Measurements from ENCODE around the gene MT1H.

DNA sequence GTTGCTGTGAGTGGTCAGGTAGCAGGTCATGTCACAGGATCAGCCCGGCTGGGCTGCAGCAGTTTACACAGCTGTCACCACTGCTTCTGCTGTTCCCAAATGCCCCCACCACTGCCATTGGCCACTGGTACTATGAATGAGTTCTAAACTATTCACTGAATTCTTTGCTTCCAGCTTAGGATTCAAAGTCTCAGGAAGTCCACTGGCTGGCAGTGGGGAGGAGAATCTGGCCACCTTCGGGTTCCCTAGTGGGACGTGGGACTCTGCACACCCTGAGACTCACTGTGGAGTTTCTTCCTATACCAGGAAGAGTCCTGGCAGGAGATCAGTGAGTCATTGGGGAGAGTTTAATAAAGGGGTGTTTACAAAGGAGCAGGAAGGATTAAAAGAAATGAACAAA, 19.6 kb downstream of the MT1H start:
- TF ChIP-seq, protein P1, sequence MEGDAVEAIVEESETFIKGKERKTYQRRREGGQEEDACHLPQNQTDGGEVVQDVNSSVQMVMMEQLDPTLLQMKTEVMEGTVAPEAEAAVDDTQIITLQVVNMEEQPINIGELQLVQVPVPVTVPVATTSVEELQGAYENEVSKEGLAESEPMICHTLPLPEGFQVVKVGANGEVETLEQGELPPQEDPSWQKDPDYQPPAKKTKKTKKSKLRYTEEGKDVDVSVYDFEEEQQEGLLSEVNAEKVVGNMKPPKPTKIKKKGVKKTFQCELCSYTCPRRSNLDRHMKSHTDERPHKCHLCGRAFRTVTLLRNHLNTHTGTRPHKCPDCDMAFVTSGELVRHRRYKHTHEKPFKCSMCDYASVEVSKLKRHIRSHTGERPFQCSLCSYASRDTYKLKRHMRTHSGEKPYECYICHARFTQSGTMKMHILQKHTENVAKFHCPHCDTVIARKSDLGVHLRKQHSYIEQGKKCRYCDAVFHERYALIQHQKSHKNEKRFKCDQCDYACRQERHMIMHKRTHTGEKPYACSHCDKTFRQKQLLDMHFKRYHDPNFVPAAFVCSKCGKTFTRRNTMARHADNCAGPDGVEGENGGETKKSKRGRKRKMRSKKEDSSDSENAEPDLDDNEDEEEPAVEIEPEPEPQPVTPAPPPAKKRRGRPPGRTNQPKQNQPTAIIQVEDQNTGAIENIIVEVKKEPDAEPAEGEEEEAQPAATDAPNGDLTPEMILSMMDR (IDR thresholded peaks at IDR 0.05; ENCODE audit: poor library complexity): no peak
- TF ChIP-seq EZH2phosphoT487 (IDR thresholded peaks at IDR 0.05; ENCODE audit: low read depth, severe bottlenecking, unreplicated experiment): no peak
- TF ChIP-seq EZH2 (IDR thresholded peaks at IDR 0.05; ENCODE audit: borderline replicate concordance): no peak
